Stimulated activated CD4-positive, alpha-beta T cell treated with anti-CD3 and anti-CD28 coated beads, Interleukin-15, amount 100 ng/mL, for 48 hours (primary cell): Measurements from ENCODE around the gene MTX3.

ENCODE experiments used
- DNase-seq, 2 donors: peaks; one replicate each; pipeline ENCODE4 v3.0.0-alpha.2; 2020; ENCODE audit warnings: low read depth in 2 of 2

MTX3 gene

DNA sequence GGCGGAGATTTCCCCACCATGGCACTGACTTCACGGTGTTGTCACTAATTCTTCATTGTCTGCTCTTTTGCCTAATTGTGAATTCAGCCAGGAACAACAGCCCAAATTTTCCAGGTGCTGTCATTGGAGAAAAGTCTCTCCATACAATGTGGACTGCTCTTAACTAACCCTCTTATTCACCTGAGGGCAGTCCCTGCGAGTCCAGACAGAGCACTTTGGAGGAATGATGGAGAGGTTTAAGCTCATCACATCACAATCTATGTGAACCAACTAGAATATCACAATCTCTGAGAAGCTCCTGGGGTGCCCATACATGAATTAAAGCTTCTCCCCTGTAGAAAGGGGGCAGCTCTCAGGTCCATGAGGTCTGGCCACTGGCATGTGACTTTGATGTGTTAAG, 56.4 kb downstream of the MTX3 start:
- DNase-seq = no peak

DNA sequence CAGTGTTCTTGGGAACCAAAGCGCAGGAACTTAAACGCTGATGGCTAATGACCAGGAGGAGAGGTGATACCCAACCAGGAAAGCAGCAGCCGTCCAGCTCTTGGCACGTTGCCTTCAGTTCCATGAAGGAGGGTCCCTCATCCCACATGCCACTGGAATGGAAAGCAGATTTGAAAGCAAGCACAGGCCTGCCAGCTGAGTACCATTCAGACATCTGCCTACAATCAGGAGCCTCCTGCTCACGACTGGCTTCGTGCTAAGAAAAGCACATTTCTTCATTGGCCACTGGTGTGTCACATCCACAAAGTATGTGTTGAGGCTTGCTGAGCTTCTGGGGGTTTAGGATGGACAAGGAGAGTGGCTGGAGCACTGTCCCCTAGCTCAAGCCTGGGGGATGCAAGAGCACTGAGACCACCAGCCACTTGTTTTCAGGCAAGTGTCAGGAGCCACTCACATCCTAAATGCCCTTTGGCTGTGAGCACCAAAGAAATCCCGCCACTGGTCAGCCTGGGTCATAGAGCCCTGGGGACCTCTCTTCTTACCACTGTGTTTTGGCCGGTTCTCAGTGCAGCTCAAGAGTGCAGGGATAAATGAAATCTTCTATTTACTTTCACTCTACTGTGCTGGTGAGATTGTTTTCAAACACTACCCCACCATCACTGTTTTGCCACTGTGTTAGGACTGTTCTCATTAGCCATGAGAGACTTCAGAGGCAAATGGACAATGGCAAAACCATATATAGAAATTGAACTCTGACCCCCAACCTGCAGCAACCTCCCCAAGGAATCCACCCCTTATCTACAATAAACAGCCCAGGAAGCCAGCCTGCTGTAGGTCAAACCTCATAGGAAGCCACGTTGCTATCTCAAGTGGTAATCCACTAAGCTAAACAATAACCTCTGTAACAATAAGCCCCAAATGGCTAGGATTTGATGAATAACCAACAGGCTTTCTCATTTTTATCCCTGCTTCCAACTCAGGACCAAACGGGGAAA, 58.3 kb downstream of the MTX3 start:
- DNase-seq = no peak

DNA sequence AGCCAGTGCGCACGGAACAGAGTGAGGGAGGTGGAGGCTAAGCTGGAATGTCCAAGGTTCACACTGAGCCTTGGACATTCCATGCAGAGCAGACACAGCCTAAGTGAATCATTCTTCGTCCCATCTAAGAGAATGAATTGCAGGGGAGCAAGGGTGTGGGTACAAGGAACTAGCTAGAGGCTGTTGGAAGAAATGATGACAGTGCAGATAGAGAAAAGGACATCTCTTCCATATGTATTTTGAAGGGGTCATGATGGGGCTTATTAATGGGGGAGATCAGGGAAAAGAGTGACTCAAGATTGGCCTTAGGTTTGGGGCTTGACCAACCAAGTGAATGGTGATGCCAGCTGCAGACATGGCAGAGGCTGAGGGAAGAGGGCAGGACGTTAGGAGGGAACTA, 59.2 kb downstream of the MTX3 start:
- no peak for DNase-seq

DNA sequence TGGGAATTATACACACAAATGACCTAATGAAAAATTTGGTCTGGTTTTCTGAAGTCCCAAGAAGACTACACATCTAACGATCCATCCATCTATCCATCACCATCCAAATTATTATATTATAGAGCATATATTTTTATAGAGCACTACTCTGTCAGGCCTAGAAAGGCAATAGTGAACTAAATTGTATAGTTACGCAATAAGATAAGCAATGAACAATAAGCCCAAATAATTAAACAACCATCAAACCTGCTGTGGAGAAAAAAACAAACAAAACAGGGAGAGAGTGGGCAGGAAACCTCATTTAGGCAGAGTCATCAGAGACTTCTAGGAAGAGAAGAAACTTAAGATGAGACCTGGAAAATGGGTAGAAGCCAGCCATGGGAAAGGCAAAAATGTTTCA, 59.7 kb downstream of the MTX3 start:
- DNase-seq = no peak

DNA sequence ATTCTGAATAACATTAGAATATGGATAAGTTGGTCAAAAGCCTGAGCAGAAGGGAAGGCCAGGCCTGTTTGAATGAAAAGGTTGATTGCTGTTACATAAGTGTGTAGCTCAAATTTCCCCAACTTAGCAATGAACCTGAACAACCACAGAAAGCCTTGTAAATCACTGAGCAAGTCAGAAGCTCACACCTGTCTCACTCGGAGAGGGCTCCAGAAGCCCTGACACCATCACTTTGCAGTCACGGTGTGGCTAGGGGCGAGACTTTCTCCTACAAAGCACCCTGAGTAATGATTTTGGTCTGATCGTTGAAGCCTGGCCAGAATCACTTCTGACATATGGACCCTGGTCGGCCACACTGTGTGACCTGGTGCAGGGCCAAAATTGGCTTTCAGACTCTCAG, 62.0 kb downstream of the MTX3 start:
- DNase-seq = no peak
